Activated CD4-positive, alpha-beta memory T cell treated with anti-CD3 and anti-CD28 coated beads, Interleukin-2, amount 10 ng/mL, durations not matched to agents 7 days and 5 days (primary cell): ENCODE results near the gene OVOL1. TPM values are rescaled to one million over a fixed set of nuclear protein-coding genes. Genes with fewer than 3 reads are reported as not detected.
A peak's percentile ranks its signal among the peaks of the same experiment; 100 is the strongest.
"Not testable (repeated sequence)": the region's sequence is repeated elsewhere in the genome, so short reads cannot be mapped to it uniquely, and the experiment has no call there.

Source experiments
- CTCF ChIA-PET: fragments of 350-600 bp; sonication (Branson Sonifier 250); formaldehyde crosslinking; loops from one replicate; lab custom pipeline; 2021; ENCODE audit warnings: antibody characterized with exemption, inconsistent platforms; lab: Charles Lee
- POLR2A ChIA-PET: fragments of 350-600 bp; sonication (Branson Sonifier 250); formaldehyde crosslinking; loops from one replicate; lab custom pipeline; 2021; ENCODE audit warnings: antibody characterized with exemption; lab: Charles Lee
- DNase-seq: peaks from one replicate; pipeline ENCODE4 v3.0.0-alpha.2; 2020
- H3K27ac Mint-ChIP-seq: one replicate; pipeline ENCODE4 v1.8.0; 2021; ENCODE audit warnings: mild to moderate bottlenecking, mixed read lengths
- H3K27me3 Mint-ChIP-seq: one replicate; pipeline ENCODE4 v1.8.0; 2021; ENCODE audit warnings: mixed read lengths
- H3K36me3 Mint-ChIP-seq: one replicate; pipeline ENCODE4 v1.8.0; 2021; ENCODE audit warnings: low read depth, mixed read lengths
- H3K4me1 Mint-ChIP-seq: one replicate; pipeline ENCODE4 v1.8.0; 2021; ENCODE audit warnings: mixed read lengths
- H3K4me3 Mint-ChIP-seq: one replicate; pipeline ENCODE4 v1.8.0; 2021; ENCODE audit warnings: mild to moderate bottlenecking, mixed read lengths
- H3K9me3 Mint-ChIP-seq: one replicate; pipeline ENCODE4 v1.8.0; 2021; ENCODE audit warnings: mixed read lengths
- total RNA-seq, 2 experiments: library from RNA; stranded (reverse); gene quantifications; one replicate each; pipeline ENCODE4 v1.2.3, GENCODE V29; 2021

OVOL1 gene
- total RNA-seq, 2 experiments from 2014 or later = not detected

DNA sequence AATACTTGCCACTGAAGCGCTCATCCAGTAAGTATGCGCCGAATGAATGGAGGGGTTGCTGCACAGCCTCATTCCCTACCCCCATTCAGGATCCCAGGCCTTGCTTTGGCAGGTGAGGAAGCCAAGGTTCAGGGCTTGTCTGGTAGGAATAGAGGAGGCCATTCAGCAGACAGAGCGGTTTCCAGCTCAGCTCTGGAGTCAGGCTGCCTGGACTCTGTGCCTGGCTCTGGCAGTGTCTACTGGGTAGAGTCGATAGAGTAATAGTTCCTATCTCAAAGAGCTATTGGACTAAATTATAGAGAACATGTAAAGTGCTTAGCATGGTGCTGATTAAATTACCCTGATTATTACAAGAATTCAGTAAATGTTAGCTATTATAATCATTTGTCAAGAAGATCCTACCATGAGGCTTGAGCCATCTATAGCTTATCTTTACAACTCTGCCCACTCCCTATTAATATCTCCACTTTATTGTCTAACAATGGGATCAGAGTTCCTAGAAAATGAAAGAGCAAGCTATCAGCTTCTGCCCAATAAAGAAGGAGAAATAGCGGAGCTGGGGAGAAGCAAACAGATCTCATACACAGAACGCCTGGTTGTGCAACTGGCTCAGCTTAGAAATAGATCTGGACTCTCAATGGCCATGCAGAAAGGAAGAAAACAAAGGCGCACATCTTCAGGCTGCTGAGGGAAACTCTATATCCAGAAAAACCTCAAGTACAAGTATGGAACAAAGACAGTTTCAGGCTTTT is 40.3 kb downstream of the OVOL1 start:
- no peak overlapping the region for H3K27ac Mint-ChIP-seq
- CTCF ChIA-PET = interaction anchor here (0.5 to 2.8 kb wide), 5 partner anchors 9 to 219 kb away, joined by 3 to 17 read pairs (median 4); partner anchors contain the start of gene AP5B1
- no peak for DNase-seq
- H3K4me1 Mint-ChIP-seq = peaks cover 25% of the 10 kb centered on the region
- no peaks in the 10 kb centered on the region for H3K36me3 Mint-ChIP-seq
- POLR2A ChIA-PET = interaction anchor here (1.0 to 1.7 kb wide), 5 partner anchors 23 to 51 kb away, joined by 3 read pairs; partner anchors contain the start of gene CFL1
- peaks cover 17% of the 10 kb centered on the region for H3K27me3 Mint-ChIP-seq
- no peak overlapping the region for H3K4me3 Mint-ChIP-seq
- no peaks in the 10 kb centered on the region for H3K9me3 Mint-ChIP-seq

- Mint-ChIP-seq H3K27ac (no peak overlapping the region), H3K4me1 (peaks cover 31% of the 10 kb centered on the region), H3K36me3 (peaks cover 6% of the 10 kb centered on the region), H3K4me3 (no peak overlapping the region), H3K27me3 (peaks cover 26% of the 10 kb centered on the region), H3K9me3 (no peaks in the 10 kb centered on the region)
- ChIA-PET POLR2A (interaction anchor here (2.0 kb wide), 1 partner anchor 117 kb away, joined by 5 read pairs; the partner anchor contains the start of gene KAT5), CTCF (interaction anchor here (0.7 to 1.4 kb wide), 3 partner anchors 22 to 212 kb away, joined by 3 to 5 read pairs (median 4); no protein-coding TSS in a partner anchor)
- no peak for DNase-seq
These were observed 42.6 kb downstream of the OVOL1 start for GRCh38 chr11:65829459-65829858.

GRCh38 chr11:65832231-65832630 is 45.4 kb downstream of the OVOL1 start:
- CTCF ChIA-PET = interaction anchor here (0.6 to 3.7 kb wide), 5 partner anchors 14 to 120 kb away, joined by 3 to 18 read pairs (median 8); partner anchors contain the start of genes AP5B1 and KAT5
- peaks cover 29% of the 10 kb centered on the region for H3K4me1 Mint-ChIP-seq
- not testable (repeated sequence) for H3K27ac Mint-ChIP-seq, H3K4me3 Mint-ChIP-seq, H3K36me3 Mint-ChIP-seq, DNase-seq, H3K9me3 Mint-ChIP-seq
- POLR2A ChIA-PET = interaction anchor here (0.7 to 3.8 kb wide), 8 partner anchors 11 to 150 kb away, joined by 3 to 28 read pairs (median 4); partner anchors contain the start of genes CFL1, MUS81 and RNASEH2C
- peaks cover 26% of the 10 kb centered on the region for H3K27me3 Mint-ChIP-seq

DNA sequence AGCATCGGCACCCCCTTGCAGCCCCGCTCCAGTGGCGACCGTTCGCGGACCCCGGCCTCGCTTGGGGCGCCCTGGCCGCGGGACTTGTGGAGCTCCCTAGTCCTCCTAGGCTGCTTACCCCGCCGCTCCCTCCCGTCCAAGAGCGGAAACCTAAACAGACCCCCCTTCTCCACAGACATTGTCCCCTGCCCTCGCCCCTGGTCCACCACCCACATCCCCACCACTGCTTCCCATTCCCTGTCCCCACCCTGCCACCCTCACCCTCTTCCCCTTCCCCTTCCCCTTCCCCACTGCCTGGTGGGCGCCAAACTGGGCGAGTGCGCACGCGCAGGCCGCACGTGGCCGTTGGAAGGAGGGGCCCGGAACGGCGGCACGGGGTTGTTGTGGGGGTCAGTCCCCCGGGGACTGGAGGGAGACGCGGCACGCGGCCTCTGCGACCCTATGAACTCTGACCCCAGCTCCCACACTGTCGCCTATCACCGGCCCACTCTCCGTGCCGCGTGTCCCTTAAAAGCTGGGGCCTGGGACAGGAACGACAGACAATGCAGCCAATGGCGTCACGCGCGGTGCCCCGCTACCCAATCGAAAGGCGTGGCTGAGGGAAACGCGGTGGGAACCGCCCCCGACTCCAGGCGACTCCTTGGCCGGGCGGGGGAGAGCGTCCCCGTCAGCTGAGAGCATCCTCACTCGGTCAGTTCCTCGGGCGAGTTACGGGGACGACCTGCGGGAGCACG is 46.6 kb downstream of the OVOL1 start, which contains the start of gene SNX32:
SNX32 (plus strand) TSS at position 667 of the 734 bp plus-strand sequence. CDS start 103 bp downstream, outside the sequence.
- Mint-ChIP-seq H3K27me3 (peaks cover 26% of the 10 kb centered on the region), H3K27ac (peak within 1 kb of the TSS; percentile 29), H3K36me3 (peaks cover 6% of the 10 kb centered on the region), H3K4me3 (no peak within 1 kb of the TSS), H3K4me1 (peaks cover 19% of the 10 kb centered on the region), H3K9me3 (no peaks in the 10 kb centered on the region)
- CTCF ChIA-PET = interaction anchor here (1.3 to 3.7 kb wide), 7 partner anchors 15 to 121 kb away, joined by 3 to 18 read pairs (median 8); partner anchors contain the start of genes AP5B1, FIBP, KAT5 and MUS81
- POLR2A ChIA-PET = interaction anchor here (0.7 to 3.8 kb wide), 14 partner anchors 12 to 169 kb away, joined by 3 to 28 read pairs (median 3); partner anchors contain the start of genes BANF1, CCDC85B, CFL1 and MUS81
- peak; percentile 96 for DNase-seq

DNA sequence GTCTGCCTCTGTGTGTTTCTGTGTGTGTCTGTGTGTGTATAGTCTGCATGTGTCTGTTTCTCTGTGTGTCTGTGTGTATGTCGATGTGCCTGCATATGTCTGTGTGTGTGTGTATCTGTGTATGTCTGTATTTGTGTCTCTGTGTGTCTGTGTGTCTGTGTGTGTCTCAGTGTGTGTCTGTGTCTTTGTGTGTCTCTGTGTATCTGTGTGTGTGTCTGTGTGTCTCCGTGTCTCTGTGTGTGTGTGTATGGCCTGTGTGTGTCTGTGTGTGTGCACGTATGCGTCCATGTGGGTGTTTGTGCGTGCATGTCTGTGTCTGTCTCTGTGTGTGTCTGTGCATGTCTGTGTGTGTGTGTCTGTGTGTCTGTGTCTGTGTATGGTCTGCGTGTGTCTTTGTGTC is 47.3 kb downstream of the OVOL1 start:
- CTCF ChIA-PET = interaction anchor here (1.3 to 3.7 kb wide), 3 partner anchors 54 to 122 kb away, joined by 8 to 18 read pairs (median 14); partner anchors contain the start of genes AP5B1, FIBP and KAT5
- peaks cover 6% of the 10 kb centered on the region for H3K36me3 Mint-ChIP-seq
- H3K27ac Mint-ChIP-seq = no peak overlapping the region
- peaks cover 12% of the 10 kb centered on the region for H3K4me1 Mint-ChIP-seq
- H3K27me3 Mint-ChIP-seq = peaks cover 26% of the 10 kb centered on the region
- no peak for DNase-seq
- POLR2A ChIA-PET = interaction anchor here (0.7 to 3.8 kb wide), 8 partner anchors 17 to 168 kb away, joined by 3 to 28 read pairs (median 4); partner anchors contain the start of genes BANF1, CCDC85B, CFL1 and MUS81
- no peak overlapping the region for H3K4me3 Mint-ChIP-seq
- H3K9me3 Mint-ChIP-seq = no peaks in the 10 kb centered on the region

DNA sequence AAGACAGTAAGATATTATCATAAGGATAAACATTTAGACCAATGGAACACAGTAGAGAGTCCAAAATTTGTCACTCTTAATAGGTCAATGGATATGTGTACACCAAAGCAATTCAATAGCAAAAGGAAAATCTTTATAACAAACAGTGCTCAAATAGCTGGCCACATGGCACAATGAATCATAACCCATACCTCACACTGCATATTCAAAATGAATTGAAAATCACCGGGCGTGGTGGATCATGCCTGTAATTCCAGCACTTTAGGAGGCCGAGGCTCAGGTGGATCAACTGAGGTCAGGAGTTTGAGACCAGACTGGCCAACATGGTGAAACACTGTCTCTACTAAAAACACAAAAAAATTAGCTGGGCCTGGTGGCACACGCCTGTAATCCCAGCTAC is 55.3 kb downstream of the OVOL1 start:
- Mint-ChIP-seq H3K27ac (no peak overlapping the region), H3K27me3 (no peaks in the 10 kb centered on the region), H3K36me3 (no peaks in the 10 kb centered on the region), H3K4me3 (no peak overlapping the region), H3K4me1 (no peaks in the 10 kb centered on the region), H3K9me3 (no peaks in the 10 kb centered on the region)
- POLR2A ChIA-PET = interaction anchor here (2.9 kb wide), 1 partner anchor 10 kb away, joined by 13 read pairs; no protein-coding TSS in a partner anchor
- no peak for DNase-seq
- CTCF ChIA-PET = no interaction called here

DNA sequence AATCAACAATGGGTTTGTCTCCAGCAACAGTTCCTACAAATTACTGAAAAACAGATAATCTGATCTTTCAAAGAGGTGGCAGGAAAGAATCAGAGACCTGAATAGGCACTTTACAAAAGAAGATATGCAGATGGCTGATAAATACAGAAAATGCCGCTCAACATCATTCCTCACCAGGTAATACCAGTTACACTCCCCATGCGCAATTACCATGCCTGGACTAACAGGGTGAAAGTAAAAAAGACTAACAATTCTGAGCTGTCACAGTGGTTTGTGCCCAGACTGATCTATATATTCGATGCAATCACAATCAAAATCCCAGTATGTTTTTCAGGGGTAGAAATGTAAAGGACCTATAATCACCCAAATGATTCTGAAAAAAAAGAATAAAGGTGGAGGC is 56.9 kb downstream of the OVOL1 start:
- no peak for DNase-seq
- no peaks in the 10 kb centered on the region for H3K27me3 Mint-ChIP-seq
- H3K4me1 Mint-ChIP-seq = no peaks in the 10 kb centered on the region
- CTCF ChIA-PET = interaction anchor here (0.7 to 0.8 kb wide), 2 partner anchors 16 to 43 kb away, joined by 3 to 6 read pairs; no protein-coding TSS in a partner anchor
- no peak overlapping the region for H3K27ac Mint-ChIP-seq
- H3K4me3 Mint-ChIP-seq = no peak overlapping the region
- H3K36me3 Mint-ChIP-seq = no peaks in the 10 kb centered on the region
- H3K9me3 Mint-ChIP-seq = no peaks in the 10 kb centered on the region
- POLR2A ChIA-PET = interaction anchor here (0.5 to 2.9 kb wide), 3 partner anchors 8 to 1981 kb away, joined by 3 to 13 read pairs (median 4); no protein-coding TSS in a partner anchor

DNA sequence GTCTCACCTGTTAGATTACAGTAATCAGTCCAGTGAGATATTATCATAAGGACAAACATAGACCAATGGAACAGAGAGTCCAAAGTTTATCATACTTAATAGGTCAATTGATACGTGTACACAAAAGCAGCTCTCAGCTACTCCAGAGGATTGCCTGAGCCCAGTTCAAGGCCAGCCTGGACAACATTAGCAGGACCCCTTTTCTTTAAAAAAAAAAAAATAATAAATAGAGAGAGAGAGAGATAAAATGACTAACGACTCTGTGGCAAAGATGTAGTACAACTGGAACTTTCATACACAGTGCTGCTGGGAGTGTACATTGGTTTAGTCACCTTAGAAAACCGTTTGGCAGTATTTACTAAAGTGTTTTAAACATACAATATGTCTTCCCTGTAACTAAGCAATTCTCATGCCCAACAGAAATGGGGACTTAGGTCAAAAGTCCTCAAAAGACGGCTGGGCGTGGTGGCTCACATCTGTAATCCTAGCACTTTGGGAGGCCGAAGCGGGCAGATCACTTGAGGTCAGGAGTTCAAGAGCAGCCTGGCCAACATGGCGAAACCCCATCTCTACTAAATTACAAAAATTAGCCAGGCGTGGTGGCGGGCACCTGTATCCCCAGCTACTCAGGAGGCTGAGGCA is 57.5 kb downstream of the OVOL1 start:
- Mint-ChIP-seq H3K4me1 (no peaks in the 10 kb centered on the region), H3K9me3 (no peaks in the 10 kb centered on the region), H3K4me3 (no peak overlapping the region), H3K27ac (no peak overlapping the region), H3K27me3 (no peaks in the 10 kb centered on the region), H3K36me3 (no peaks in the 10 kb centered on the region)
- ChIA-PET CTCF (interaction anchor here (0.7 kb wide), 1 partner anchor 15 kb away, joined by 6 read pairs; no protein-coding TSS in a partner anchor), POLR2A (interaction anchor here (0.5 to 1.6 kb wide), 4 partner anchors 9 to 1981 kb away, joined by 3 to 4 read pairs (median 4); no protein-coding TSS in a partner anchor)
- DNase-seq = no peak

Other genes starting within 250 kb of the OVOL1 start
- gene LTBP3, start 228.7 kb upstream of the OVOL1 start, total RNA-seq = 10 to 100 TPM; 55.4 to 60.0 TPM
- 10 to 100 TPM; 25.3 to 27.8 TPM for gene ZNRD2, start 216.6 kb upstream of the OVOL1 start, total RNA-seq
- gene FAM89B, start 214.5 kb upstream of the OVOL1 start, total RNA-seq = 10 to 100 TPM; 45.6 to 48.0 TPM
- gene EHBP1L1, start 211.0 kb upstream of the OVOL1 start, total RNA-seq = 100 to 1,000 TPM; 118 to 119 TPM
- 1 to 10 TPM in 1 of 2 experiments, under 1 TPM in 1; 0.80 to 1.0 TPM for gene KCNK7, start 191.3 kb upstream of the OVOL1 start, total RNA-seq
- gene MAP3K11, start 172.8 kb upstream of the OVOL1 start, total RNA-seq = 10 to 100 TPM; 67.2 to 71.8 TPM
- 10 to 100 TPM; 39.8 to 40.3 TPM for gene PCNX3, start 171.3 kb upstream of the OVOL1 start, total RNA-seq
- gene SIPA1, start 149.0 kb upstream of the OVOL1 start, total RNA-seq = 100 to 1,000 TPM; 201 to 205 TPM
- gene RELA, start 124.1 kb upstream of the OVOL1 start, total RNA-seq = 100 to 1,000 TPM in 1 of 2 experiments, 10 to 100 TPM in 1; 91.2 to 102 TPM
- 10 to 100 TPM; 62.6 to 63.0 TPM for gene KAT5, start 74.8 kb upstream of the OVOL1 start, total RNA-seq
- 10 to 100 TPM; 80.3 to 81.9 TPM for gene RNASEH2C, start 66.3 kb upstream of the OVOL1 start, total RNA-seq
- gene AP5B1, start 6.1 kb upstream of the OVOL1 start, total RNA-seq = 10 to 100 TPM; 21.2 to 21.5 TPM
- gene SNX32, start 46.9 kb downstream of the OVOL1 start, total RNA-seq = 1 to 10 TPM in 1 of 2 experiments, under 1 TPM in 1; 0.83 to 1.6 TPM
- 1,000 to 10,000 TPM; 1,733 to 1,734 TPM for gene CFL1, start 71.1 kb downstream of the OVOL1 start, total RNA-seq
- 10 to 100 TPM; 86.9 to 91.9 TPM for gene MUS81, start 73.4 kb downstream of the OVOL1 start, total RNA-seq
- 10 to 100 TPM; 13.8 to 14.7 TPM for gene EFEMP2, start 85.7 kb downstream of the OVOL1 start, total RNA-seq
- gene CTSW, start 92.8 kb downstream of the OVOL1 start, total RNA-seq = 10 to 100 TPM; 75.9 to 80.5 TPM
- 10 to 100 TPM; 71.7 to 77.4 TPM for gene FIBP, start 101.4 kb downstream of the OVOL1 start, total RNA-seq
- 10 to 100 TPM; 53.2 to 55.8 TPM for gene CCDC85B, start 103.6 kb downstream of the OVOL1 start, total RNA-seq
- 1 to 10 TPM; 4.5 to 5.0 TPM for gene FOSL1, start 113.3 kb downstream of the OVOL1 start, total RNA-seq
- gene C11orf68, start 132.0 kb downstream of the OVOL1 start, total RNA-seq = 10 to 100 TPM; 34.1 to 34.2 TPM
- 100 to 1,000 TPM; 162 to 180 TPM for gene DRAP1, start 132.4 kb downstream of the OVOL1 start, total RNA-seq
- not detected for gene TSGA10IP, start 158.4 kb downstream of the OVOL1 start, total RNA-seq
- 10 to 100 TPM; 59.5 to 61.5 TPM for gene SART1, start 174.7 kb downstream of the OVOL1 start, total RNA-seq
- gene EIF1AD, start 215.1 kb downstream of the OVOL1 start, total RNA-seq = 10 to 100 TPM; 43.6 to 45.9 TPM
- gene BANF1, start 215.4 kb downstream of the OVOL1 start, total RNA-seq = 100 to 1,000 TPM; 191 to 196 TPM
- under 1 TPM; 0.30 to 0.65 TPM for gene CST6, start 224.9 kb downstream of the OVOL1 start, total RNA-seq
- under 1 TPM; 0.33 to 0.58 TPM for gene CATSPER1, start 239.4 kb downstream of the OVOL1 start, total RNA-seq